ENCODE results near the gene ASPRV1. TPM values are rescaled to one million over a fixed set of nuclear protein-coding genes. Genes with fewer than 3 reads are reported as not detected.

The ASPRV1 gene
- total RNA-seq, 2 donors from 2014 or later, result 1.2 to 1.3 TPM

- intact Hi-C loops (cut with DNase I), result no loop called here
- DNase-seq (no peak), ATAC-seq (no peak)
These were observed 28.1 kb upstream of the ASPRV1 start for GRCh38 chr2:69989441-69990105.

DNA sequence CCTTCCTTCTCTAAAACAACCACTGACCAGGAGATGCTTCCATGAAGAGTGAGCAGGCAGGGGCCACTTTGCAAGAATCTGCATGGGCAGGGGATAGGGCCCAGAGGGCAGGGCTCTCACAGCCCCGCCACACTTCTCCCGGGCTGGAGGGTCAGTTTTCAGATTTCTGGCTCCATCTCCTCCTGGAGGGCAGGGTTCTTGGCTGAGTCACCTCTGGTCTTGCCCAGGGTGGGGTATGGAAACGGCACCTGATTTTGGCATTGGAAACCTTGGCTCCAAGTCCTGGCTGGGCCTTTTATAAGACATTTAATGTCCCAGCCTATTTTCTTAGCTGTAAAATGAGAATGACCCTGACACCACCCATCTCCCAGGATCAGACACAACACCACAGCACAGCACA is 27.6 kb upstream of the ASPRV1 start:
- ATAC-seq, result no peak
- intact Hi-C loops (cut with DNase I), result no loop called here
- no peak for DNase-seq

- ATAC-seq (no peak), DNase-seq (no peak)
- intact Hi-C loops (cut with DNase I), result no loop called here
These were observed 26.7 kb upstream of the ASPRV1 start for GRCh38 chr2:69988086-69988635.

- intact Hi-C loops (cut with DNase I), result no loop called here
- DNase-seq (no peak), ATAC-seq (no peak)
These were observed 25.3 kb upstream of the ASPRV1 start for GRCh38 chr2:69986691-69987090.

DNA sequence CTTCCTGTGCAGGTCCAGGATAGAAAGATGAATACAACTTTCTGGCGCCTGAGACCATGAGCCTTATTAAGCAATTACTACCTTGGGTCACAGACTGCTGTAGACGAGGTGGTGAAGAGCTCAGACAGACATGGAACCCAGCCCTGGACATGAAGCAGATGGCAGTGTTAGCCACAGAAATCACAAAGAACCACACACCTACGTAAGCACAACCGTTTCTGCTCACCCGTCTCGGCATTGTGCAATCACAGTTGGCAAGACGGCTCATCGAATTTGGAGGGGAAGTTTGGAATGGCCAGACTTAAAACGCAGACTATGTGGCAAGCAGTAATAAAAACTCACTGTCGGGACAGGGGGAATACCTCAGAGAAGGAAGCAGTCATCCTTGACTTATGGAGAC is 24.3 kb upstream of the ASPRV1 start:
- peak; percentile 38 to 55 for ATAC-seq

GRCh38 chr2:69985216-69985615 is 23.8 kb upstream of the ASPRV1 start:
- DNase-seq (no peak), ATAC-seq (no peak)
- intact Hi-C loops (cut with DNase I), result no loop called here

More for the DNA sequence above, 24.3 kb upstream of the ASPRV1 start:
- peak; percentile 42 for DNase-seq
- intact Hi-C loops (cut with DNase I), result no loop called here

- DNase-seq, result no peak
- ATAC-seq, result peak in 1 of 2 donors; percentile 56
- intact Hi-C loops (cut with DNase I), result no loop called here
These were observed 22.0 kb upstream of the ASPRV1 start for GRCh38 chr2:69983392-69983966.

DNA sequence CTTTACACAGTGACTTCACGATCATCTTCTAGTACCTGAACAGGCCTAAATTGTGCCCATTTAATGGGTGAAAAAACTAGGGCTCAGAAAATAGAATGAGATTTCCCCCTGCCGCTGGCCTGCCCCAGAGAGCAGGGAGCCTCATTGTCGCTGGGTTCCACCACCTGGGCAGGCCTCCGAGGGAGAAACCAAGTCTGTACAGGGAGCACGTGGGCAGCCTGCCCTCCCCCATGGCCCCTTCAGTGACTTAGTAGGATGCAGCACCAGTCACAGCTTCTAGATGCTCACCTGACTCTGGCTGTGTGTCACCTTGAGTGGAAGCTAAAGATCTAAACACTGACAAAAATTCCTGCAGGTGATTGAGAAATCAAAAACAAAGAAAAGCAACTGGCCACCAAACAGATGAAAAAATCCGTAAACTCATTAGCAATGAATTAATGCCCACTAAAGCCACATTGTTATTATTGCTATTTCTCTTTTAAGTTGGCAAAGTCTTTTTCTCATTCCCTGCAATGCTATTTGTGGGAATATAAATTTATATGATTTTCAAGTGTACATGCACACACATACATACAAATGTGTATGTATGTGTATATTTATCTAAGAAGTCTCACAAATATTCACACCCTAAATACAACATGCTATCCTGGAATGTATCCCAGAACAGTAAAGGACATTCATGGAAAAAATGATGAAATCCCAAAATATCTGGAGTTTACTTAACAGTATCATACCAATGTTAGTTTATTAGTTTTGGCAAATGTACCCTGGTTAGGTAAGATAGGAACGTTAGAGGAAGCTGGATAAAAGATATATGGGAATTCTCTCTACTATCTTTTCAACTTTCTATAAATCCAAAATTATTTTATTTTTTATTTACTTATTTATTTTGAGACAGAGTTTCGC is 18.7 kb upstream of the ASPRV1 start:
- ATAC-seq (no peak), DNase-seq (no peak)
- intact Hi-C loops (cut with DNase I), result no loop called here

DNA sequence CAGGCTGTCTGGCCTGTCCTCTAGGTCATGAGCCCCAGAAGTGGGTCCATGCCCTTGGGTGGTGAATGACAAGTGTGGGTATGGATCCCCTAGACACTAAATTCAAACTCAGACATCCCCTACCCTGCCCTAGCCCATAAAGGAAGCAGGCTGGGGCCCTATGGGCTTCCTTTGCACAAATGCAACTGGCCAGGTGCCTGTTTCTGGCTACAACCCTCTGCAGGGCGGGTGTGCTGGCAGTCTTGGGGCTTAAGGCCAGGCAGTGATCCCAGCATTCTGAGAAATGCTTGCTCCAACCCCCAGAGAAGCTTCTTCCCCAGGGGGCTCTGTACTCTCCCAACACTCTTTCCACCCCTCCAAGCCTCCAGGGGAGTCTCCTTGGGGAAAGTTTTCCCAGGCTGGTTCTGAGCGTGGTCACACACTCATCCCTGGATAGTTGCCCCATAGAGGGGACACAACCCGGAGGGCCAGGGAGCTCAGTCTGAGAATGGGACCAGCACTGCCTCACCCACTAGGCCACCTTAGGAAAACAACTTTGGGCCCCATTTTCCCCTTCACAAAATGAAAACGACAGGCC is 16.6 kb upstream of the ASPRV1 start:
- intact Hi-C loops (cut with DNase I), result no loop called here
- DNase-seq (no peak), ATAC-seq (peak in 1 of 2 donors; percentile 15)

DNA sequence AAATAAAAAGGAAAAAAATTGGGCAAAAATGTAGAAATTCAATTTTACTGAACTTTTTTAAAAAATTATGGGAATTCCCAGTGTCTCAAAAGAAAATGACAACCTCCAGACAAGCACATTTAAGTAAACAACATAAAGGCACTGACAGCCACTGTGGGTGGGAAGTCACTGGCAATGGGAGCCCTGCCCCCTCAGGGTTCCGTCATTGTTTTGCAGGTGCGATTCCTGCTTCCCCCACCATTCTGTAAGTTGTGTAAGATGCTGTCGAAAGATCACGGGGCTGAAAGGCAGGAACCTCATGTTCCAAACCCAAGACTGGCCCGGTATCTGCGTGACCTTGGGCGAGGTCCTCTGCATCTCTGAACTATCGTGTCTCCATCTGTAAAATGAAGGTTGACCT is 15.8 kb upstream of the ASPRV1 start:
- no peak for DNase-seq
- intact Hi-C loops (cut with DNase I), result no loop called here
- ATAC-seq, result no peak

DNA sequence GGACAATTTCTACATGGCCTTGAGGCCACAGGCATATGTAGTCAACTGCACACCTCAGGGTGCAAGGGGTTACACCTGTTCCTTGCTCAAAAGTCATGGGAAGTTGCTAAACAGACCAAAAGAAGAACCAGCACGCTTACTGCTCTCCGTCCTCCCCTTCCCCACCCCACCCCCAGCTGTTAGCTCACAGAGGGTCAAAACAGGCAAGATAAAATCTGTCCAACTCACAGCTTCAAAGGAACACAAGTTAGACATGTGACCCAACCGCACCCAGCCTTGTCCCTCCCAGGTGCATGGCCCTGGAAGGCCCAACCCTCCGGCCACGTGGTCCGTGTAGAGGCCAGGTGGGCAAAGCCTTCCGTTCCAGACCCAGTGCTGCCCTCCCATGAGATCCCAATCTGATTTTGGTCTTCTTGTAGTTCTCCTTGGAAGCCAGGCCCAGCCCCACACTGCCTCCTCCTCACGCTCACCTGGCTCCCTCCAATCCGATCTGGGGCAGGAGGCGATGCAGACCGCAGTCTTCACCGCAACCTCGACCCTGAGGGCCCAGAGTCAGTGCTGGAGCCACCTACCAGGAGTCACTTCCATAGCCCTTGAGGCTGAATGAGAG is 14.5 kb upstream of the ASPRV1 start:
- no peak for ATAC-seq
- DNase-seq, result no peak
- intact Hi-C loops (cut with DNase I), result no loop called here

DNA sequence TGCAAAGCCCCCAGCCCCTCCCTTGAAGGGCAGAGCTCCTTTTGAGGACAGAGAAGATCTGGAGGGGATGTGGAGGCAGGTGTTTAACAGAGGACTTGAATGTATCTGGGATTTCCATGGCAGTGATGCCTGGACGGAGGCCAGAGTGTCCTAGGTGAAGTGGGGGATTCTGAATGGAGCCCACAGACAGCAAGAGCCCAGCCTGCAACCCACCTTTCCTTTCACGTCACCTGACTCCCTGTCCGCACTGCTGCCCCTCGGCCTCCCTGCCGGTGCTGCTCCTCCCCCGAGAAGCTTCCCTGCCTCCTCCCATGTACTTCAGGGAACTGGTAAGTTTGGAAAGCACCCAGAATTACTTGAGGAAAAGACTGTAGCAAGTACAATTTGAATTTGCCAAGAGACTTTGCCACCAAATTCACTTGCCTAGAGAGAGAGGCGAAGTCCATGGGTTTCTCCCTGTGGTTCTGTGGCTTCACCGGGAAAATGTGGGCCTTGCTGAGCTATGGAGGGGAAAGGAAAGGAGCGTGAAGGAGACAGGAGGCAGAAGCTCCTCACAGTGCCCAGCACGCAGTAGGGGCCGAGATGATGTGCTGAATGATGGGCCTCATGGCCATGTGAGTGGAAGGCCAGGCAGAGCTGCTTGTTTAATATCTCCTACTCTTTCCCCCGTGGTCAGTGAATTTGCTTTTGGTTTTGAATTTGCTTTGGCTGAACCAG is 13.9 kb upstream of the ASPRV1 start:
- DNase-seq (no peak), ATAC-seq (no peak)
- intact Hi-C loops (cut with DNase I), result no loop called here

DNA sequence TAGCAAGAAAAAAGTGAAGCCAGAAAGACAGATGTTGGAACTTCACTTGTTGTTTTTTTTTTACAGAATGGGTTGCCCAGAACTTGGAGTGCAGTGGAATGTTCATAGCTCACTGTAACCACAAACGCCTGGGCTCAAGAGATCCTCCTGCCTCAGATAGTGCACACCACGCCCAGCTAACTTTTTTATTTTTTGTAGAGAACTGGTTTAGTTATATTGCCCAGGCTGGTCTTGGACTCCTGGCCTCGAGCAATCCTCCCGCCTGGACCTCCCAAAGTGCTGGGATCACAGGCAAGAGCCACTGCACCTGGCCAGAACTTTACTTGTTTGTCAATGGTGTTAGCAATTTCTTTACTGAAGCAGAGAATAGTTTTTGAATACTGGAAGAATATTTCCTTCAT is 11.9 kb upstream of the ASPRV1 start:
- intact Hi-C loops (cut with DNase I), result no loop called here
- ATAC-seq (no peak), DNase-seq (no peak)

GRCh38 chr2:69972822-69973221 is 11.4 kb upstream of the ASPRV1 start:
- intact Hi-C loops (cut with DNase I), result no loop called here
- DNase-seq, result no peak
- no peak for ATAC-seq

DNA sequence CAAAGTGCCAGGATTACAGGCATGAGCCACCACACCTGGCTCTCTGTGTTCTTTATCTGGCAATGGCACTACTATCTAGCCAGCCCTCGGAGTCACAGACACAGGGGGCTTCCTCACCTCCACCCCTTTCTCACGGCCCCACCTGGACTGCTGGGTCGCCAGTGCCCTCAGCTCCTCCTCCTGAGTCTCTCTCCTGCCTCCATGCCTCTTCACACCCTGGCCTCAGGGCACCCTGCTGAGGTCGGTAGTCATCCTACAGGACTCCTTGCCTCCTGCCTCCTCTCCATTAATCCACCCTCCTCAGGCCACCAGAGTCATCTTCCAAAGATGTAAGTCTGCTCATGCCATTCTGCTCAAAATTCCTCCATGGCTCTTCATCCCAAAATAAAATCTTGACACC is 8.6 kb upstream of the ASPRV1 start:
- ATAC-seq, result no peak
- DNase-seq, result no peak
- intact Hi-C loops (cut with DNase I), result no loop called here

- DNase-seq (no peak), ATAC-seq (no peak)
- intact Hi-C loops (cut with DNase I), result no loop called here
These were observed 7.9 kb upstream of the ASPRV1 start for GRCh38 chr2:69969126-69969983.

- DNase-seq (no peak), ATAC-seq (no peak)
- intact Hi-C loops (cut with DNase I), result no loop called here
These were observed 7.2 kb upstream of the ASPRV1 start for GRCh38 chr2:69968609-69969008.

DNA sequence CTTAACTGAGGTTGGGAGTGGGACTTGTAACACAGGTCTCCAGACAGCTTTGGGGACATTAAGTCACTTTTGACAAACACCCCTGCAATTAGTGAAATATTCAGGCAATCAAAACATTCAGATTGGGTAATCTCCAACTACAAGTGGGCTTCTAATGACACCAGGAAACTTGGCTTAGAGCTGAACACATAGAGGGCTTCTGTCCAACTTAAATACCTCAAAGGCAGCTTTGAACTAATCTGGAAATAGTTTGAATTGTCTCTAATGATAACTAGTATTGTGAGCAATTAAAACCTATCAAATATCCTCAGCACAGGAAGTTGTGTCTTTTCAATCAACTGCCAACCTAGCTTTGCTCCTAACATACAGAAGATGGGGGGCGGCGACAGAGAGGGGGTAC is 5.1 kb upstream of the ASPRV1 start:
- no peak for DNase-seq
- intact Hi-C loops (cut with DNase I), result no loop called here
- ATAC-seq, result no peak

Measured in left cardiac atrium (tissue), 4 donors.